ENCODE results near the gene IRX1.

IRX1 gene

DNA sequence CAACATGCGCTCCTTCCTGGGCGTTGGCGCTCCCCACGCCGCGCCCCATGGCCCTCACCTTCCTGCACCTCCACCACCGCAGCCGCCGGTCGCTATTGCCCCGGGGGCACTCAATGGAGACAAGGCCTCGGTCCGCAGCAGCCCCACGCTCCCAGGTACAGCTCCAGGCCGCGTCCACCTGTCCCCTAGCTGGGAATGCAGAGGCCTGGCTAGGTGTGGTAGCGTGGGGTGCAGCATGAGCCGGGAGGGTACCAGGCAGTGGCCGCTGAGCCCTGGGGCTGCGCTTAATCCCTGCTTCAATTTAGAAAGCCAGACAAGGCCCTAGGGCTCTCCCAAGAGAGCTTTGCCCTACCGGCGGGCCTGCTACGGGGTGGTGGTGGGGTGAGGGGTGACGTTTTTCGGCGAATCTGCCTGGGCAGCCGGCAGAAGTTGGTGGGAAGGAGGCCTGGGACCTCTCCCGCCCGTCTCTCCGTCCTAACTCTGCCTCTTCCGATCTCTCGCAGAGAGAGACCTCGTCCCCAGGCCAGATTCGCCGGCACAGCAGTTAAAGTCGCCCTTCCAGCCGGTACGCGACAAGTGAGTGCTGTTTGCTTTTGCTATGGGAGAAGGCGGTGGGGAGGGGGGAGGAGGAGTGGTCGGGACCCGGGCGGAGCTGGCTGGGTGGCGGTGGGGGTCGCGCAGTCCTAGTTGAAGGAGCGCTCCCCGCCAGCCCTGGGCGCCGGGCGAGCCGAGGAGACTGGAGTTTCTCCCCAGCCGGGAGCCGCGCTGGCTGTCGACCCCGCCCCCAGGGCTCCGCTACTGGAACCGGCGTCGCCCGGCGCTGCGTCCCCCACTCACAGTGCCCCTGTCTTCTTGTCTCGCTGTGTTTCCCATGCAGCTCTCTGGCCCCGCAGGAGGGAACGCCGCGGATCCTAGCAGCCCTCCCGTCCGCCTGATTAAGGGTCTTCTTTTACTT is 4.8 kb downstream of the IRX1 start:
- no peak for DNase-seq (ENCODE audit: low read depth in 4 of 4, low spot score in 1 of 4)

GRCh38 chr5:3601061-3601710 is 5.6 kb downstream of the IRX1 start:
- DNase-seq (ENCODE audit: low read depth in 4 of 4, low spot score in 1 of 4) = no peak

DNA sequence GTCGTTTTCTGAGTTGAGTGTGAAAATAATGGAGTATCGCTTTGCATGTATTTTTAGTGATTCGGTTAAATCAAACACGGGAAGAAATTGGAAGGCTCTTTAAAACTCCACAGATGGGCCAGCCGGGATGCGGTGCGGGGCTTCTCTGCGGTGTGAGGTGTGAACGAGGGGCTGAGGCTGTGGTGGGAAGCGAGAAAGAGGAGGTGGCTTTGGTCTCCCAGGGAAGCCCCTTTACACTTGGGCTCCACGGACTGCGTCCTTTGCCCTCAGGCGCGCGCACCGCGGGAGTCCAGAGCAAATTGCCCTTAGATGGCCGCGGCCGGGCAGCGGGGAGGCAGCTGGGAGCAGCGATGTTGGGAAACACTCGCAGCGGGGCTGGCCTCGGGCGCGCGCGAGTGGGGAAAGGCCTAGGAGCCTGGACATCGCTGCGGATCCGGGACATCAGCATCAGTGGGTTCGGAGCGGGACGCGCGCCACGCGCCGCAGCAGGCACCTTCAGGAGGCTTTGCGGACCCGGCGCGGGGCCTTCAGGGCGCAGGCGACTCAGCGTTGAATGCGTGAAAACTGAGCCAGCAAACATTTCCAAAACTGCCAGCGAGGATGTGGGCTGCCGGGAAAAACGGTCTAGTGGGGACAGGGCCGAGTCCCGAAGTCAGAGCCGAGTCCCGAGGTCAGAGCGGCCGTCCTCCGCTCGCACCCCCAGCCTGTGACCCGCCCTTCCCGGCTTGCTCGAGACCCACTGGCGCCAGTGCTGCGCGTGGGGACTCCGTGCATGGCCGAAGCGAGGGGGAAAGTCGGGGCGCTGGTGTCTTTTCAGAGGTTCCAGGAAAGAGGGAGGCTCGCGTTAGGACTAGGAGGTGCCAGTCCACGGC is 6.5 kb downstream of the IRX1 start:
- no peak for DNase-seq (ENCODE audit: low read depth in 4 of 4, low spot score in 1 of 4)

GRCh38 chr5:3602785-3603502 is 7.3 kb downstream of the IRX1 start:
- DNase-seq (ENCODE audit: low read depth in 4 of 4, low spot score in 1 of 4) = no peak

DNA sequence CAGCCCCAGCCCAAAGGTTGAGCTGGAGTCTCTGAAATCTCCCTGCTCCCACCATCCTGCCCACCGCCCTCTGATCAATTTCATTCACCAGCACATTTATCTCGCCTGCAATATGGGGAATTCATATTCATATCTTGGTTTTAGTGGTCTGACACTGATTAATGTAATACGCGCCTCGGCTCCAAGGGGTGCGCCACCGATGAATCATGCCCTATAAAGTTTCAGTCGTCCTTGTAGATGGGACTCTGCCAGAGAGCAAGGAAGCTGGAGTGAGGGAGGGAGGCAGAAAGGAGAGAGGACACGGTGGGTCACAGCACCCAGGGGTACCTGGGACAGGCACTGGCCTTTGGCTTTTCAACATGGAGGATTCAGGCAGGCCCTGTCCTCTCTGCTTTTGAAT is 8.9 kb downstream of the IRX1 start:
- no peak for DNase-seq (ENCODE audit: low read depth in 4 of 4, low spot score in 1 of 4)

DNA sequence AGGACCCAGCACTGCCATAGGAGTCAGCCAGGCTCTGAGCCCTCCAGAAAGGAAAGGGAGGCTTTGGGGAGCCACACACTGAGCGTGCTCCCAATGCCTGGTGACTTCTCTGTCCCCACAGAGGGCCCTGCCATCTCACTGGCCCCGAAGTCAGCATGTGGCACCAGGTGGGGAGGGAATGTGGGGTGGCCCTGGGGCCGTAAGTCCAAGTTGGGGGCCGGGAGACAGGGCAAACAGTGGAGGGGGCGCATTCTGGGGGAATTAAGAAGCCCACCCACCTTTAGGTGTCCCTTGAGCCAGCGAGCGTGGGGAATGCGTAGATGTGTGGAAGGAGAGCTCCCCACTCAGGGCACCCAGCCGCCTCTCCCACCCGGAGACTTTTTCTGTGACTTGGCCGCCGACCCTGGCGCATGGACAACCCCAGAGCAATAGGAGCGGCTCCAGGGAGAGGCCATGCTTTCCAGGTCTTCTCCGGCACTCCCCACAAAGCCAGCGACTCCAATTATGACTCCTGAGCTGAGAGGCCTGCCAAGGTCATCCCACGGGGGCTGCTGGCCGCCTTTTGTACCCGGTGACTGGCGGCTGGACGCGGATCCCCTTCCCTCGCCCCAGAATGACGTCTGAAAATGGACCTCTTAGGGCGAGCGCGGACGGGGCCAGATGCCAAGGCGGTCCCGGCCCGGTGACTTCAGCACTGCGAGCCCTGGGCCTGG is 9.8 kb downstream of the IRX1 start:
- DNase-seq (ENCODE audit: low read depth in 4 of 4, low spot score in 1 of 4) = no peak

DNA sequence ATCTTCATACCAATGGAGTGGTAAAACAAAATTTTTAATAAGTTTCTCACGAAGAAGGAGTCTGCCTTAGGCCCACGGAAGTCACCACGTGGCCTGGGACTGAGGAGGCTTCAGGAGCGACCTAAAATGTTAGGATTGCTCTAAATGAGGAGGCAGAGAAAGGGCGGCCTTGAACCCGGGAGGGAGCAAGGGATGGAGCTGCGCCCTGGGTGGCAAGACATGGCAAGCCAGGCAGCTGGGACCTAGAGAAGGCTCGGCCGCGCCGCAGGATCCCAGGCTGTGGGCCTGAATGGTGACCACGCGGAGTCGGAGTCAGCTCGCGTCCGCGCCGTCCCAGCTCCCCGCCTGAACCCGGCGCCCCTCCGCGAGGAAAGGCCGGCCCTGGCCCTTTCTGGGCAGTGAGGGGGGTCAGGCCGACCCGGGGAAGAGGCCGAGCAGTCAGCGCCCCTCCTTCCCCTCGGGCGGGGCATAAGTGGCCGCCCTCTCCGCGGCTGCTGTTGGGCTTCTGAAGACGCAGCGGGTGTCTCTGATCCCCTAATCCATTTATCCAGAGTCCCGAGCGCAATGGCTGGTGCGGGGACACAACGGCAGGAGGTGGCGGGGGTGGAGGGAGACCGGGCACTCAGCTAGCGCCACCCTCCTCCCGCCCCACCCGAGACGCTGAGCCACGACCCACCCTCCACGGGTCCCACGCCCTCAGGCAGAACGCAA is 10.6 kb downstream of the IRX1 start:
- no peak for DNase-seq (ENCODE audit: low read depth in 4 of 4, low spot score in 1 of 4)

- no peak for DNase-seq (ENCODE audit: low read depth in 4 of 4, low spot score in 1 of 4)
These were observed 12.0 kb downstream of the IRX1 start for GRCh38 chr5:3607541-3608181.

DNA sequence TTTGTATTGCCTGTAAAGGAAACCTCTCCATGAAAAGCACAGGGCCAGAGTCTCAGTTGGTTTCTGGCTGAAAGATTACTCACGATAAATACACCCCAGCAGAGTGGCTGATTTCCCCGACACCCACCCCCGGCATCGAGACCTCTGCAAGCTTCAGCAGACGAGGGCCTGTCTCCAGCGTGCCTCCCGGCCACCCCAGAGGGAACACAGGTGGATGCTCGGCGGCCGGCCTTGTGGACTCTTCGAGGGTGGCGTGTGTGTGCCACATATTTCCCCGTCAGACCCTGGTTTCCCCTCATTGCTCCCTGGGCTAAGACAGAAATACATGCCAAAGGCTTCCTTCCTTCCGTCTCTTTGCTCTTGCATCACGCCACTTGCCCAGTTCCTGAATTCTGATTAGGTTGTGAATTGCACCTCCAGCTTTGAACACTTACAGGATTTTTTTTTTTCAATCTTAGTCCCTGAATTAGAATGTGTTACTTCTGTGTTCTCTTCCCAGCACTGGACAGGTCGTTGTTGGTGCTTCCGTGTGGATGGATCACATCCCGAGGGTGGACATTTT is 13.6 kb downstream of the IRX1 start:
- no peak for DNase-seq (ENCODE audit: low read depth in 4 of 4, low spot score in 1 of 4)

- no peak for DNase-seq (ENCODE audit: low read depth in 4 of 4, low spot score in 1 of 4)
These were observed 17.0 kb downstream of the IRX1 start for GRCh38 chr5:3612591-3613042.

DNA sequence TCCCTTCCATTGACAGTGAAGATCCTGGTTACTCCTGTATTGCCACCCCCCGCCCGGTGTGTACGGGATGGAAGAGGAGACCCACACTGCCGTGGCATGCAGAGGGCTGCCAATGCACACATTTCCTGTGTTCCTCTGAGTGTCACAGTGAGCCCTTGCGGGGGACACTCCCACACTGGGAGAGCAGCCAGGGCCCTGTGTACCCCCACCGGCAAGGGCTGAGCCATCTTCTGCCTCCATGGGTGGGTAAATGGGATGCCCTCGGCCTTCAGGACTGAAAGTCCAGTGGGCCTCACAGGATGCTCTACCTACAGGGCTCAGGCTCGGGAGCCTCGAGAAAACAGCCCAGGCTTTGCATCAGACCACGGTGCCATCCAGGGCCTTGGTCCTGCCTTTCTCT is 18.1 kb downstream of the IRX1 start:
- DNase-seq (ENCODE audit: low read depth in 4 of 4, low spot score in 1 of 4) = no peak

DNA sequence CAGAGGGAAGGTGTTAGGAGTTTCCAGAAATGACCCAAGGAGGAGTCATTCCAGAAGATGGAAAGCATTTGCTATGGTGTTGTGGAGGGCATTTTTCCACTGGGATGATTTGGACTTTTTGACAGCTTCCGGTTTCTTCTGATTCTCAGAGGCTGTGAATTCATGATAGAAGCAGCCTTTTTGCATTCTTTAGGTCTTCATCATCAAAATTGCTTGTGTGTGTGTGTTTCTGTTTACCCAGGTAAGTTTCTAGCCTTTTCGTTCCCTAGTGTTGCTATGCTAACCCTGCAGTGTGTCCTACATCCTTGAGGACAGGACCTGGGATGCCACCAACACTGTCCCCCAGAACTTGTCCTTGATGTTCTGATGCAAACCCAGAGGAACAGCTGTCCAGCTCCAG is 19.6 kb downstream of the IRX1 start:
- DNase-seq (ENCODE audit: low read depth in 4 of 4, low spot score in 1 of 4) = no peak

GRCh38 chr5:3615829-3616228 is 20.2 kb downstream of the IRX1 start:
- DNase-seq (ENCODE audit: low read depth in 4 of 4, low spot score in 1 of 4) = no peak

- DNase-seq (ENCODE audit: low read depth in 4 of 4, low spot score in 1 of 4) = no peak
These were observed 23.9 kb downstream of the IRX1 start for GRCh38 chr5:3619579-3619978.

GRCh38 chr5:3622961-3623360 is 27.3 kb downstream of the IRX1 start:
- no peak for DNase-seq (ENCODE audit: low read depth in 4 of 4, low spot score in 1 of 4)

- DNase-seq (ENCODE audit: low read depth in 4 of 4, low spot score in 1 of 4) = no peak
These were observed 30.0 kb downstream of the IRX1 start for GRCh38 chr5:3625626-3626025.

DNA sequence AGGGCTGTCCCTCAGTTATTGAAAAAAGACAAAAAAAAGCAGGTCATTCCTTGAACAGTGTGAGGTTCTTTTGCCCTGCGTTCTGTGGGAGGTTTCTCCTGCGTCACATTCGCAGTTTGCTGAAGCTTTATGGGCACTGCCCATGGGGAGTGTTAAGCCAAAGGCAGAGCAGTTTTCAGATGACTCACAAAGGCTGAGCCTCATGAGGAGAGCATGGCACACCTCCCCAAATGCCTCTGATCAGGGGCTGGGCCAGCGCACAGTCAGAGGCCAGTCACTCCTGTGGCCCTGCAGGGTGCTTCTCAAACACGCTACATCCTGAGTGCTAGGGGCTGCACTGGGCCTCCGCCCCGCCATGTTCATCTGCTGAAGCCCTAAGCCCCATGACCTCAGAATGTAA is 38.4 kb downstream of the IRX1 start:
- DNase-seq (ENCODE audit: low read depth in 4 of 4, low spot score in 1 of 4) = no peak

DNA sequence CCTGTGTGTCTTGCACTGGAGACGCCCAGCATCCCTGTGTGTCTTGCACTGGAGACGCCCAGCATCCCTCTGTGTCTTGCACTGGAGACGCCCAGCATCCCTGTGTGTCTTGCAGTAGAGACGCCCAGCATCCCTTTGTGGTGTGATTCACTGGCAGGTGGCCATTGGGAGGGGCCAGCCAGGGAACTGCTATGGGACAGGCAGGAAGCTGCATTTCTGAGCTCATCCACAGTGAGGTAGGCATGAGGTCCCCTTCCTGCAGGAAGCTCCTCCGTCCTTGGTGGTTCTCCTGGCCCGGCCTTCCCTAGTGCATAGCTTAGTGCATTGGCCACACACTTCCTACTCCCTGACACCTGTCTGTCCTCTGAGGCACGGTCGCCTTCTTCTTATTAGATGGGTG is 43.5 kb downstream of the IRX1 start:
- DNase-seq (ENCODE audit: low read depth in 4 of 4, low spot score in 1 of 4) = no peak

DNA sequence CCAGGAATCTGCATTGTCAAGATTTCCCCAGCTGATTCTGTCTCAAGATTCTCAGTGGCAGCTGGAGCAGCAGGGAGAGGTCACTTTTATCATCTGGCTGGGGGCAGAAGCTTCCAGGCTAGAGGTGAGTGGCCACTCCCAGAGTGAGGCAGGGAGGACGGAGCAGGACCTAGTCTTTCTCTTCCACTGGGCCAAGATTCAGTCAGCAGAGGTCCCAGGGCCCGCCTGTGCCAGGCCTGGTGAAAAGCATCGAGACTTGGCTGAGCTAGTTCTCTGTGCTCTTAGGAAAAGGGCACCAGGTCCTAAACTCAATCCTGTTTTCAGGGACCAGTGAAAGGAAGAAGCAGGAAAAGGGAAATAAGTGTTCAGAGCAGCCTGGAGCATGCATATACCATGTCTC is 46.6 kb downstream of the IRX1 start:
- no peak for DNase-seq (ENCODE audit: low read depth in 4 of 4, low spot score in 1 of 4)
